ENCODE data around the gene FAM174C. TPM values are rescaled to one million over a fixed set of nuclear protein-coding genes. Genes with fewer than 3 reads are reported as not detected.

FAM174C gene
- total and polyA plus RNA-seq, 7 donors: 9.0 to 88.8 (median 18.1) TPM

- H3K36me3 ChIP-seq (ENCODE audit: insufficient read depth in 1 of 2, low read depth in 1 of 2): peaks cover 13 to 53% of the 10 kb centered on the region in 2 donors
- ATAC-seq (no peak), DNase-seq (no peak)
- H3K4me3 ChIP-seq: no peak overlapping the region
- no peaks in the 10 kb centered on the region for H3K9me3 ChIP-seq
- WGBS, 3 donors: 78 to 87% (median 78%) methylated on average over 41 to 46 of the region's 46 CpGs
- peaks cover 67% of the 10 kb centered on the region for H3K4me1 ChIP-seq
- TF ChIP-seq, protein P1, sequence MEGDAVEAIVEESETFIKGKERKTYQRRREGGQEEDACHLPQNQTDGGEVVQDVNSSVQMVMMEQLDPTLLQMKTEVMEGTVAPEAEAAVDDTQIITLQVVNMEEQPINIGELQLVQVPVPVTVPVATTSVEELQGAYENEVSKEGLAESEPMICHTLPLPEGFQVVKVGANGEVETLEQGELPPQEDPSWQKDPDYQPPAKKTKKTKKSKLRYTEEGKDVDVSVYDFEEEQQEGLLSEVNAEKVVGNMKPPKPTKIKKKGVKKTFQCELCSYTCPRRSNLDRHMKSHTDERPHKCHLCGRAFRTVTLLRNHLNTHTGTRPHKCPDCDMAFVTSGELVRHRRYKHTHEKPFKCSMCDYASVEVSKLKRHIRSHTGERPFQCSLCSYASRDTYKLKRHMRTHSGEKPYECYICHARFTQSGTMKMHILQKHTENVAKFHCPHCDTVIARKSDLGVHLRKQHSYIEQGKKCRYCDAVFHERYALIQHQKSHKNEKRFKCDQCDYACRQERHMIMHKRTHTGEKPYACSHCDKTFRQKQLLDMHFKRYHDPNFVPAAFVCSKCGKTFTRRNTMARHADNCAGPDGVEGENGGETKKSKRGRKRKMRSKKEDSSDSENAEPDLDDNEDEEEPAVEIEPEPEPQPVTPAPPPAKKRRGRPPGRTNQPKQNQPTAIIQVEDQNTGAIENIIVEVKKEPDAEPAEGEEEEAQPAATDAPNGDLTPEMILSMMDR (IDR thresholded peaks at IDR 0.05): no peak
- no peaks in the 10 kb centered on the region for H3K27me3 ChIP-seq (ENCODE audit: insufficient read depth in 3 of 3, low read length in 2 of 3)
- intact Hi-C loops (cut with DNase I): no loop called here
- peak overlapping the region; percentile 85 for H3K27ac ChIP-seq
These were observed 18.5 kb upstream of the FAM174C start for GRCh38 chr19:1256646-1257474.

- no peak for DNase-seq
- peaks cover 13 to 52% of the 10 kb centered on the region in 2 donors for H3K36me3 ChIP-seq (ENCODE audit: insufficient read depth in 1 of 2, low read depth in 1 of 2)
- H3K9me3 ChIP-seq: no peaks in the 10 kb centered on the region
- intact Hi-C loops (cut with DNase I): no loop called here
- H3K27me3 ChIP-seq (ENCODE audit: insufficient read depth in 3 of 3, low read length in 2 of 3): no peaks in the 10 kb centered on the region
- TF ChIP-seq, protein P1 (IDR thresholded peaks at IDR 0.05): no peak
- no peak overlapping the region for H3K4me3 ChIP-seq
- H3K4me1 ChIP-seq: peaks cover 69% of the 10 kb centered on the region
- H3K27ac ChIP-seq: peak overlapping the region; percentile 85
- ATAC-seq: no peak
- WGBS, 3 donors: 60 to 68% (median 61%) methylated on average over 23 of the region's 23 CpGs
These were observed 17.7 kb upstream of the FAM174C start for GRCh38 chr19:1257475-1258162.

GRCh38 chr19:1258163-1258492 is 17.2 kb upstream of the FAM174C start:
- DNase-seq (no peak), ATAC-seq (no peak)
- 64 to 75% (median 74%) methylated on average over 8 of the region's 8 CpGs for WGBS, 3 donors
- Histone ChIP-seq H3K4me3 (no peak overlapping the region), H3K36me3 (ENCODE audit: insufficient read depth in 1 of 2, low read depth in 1 of 2) (peaks cover 13 to 52% of the 10 kb centered on the region in 2 donors), H3K4me1 (peaks cover 69% of the 10 kb centered on the region), H3K27ac (peak overlapping the region; percentile 85), H3K27me3 (ENCODE audit: insufficient read depth in 3 of 3, low read length in 2 of 3) (no peaks in the 10 kb centered on the region), H3K9me3 (no peaks in the 10 kb centered on the region)
- intact Hi-C loops (cut with DNase I): no loop called here
- TF ChIP-seq, protein P1 (IDR thresholded peaks at IDR 0.05): no peak

- no peak for ATAC-seq
- Histone ChIP-seq H3K36me3 (ENCODE audit: insufficient read depth in 1 of 2, low read depth in 1 of 2) (peaks cover 13 to 48% of the 10 kb centered on the region in 2 donors), H3K4me1 (peaks cover 63% of the 10 kb centered on the region), H3K4me3 (peak overlapping the region; percentile 37), H3K27me3 (ENCODE audit: insufficient read depth in 3 of 3, low read length in 2 of 3) (no peaks in the 10 kb centered on the region), H3K27ac (peak overlapping the region; percentile 85), H3K9me3 (no peaks in the 10 kb centered on the region)
- no peak for DNase-seq
- TF ChIP-seq, protein P1 (IDR thresholded peaks at IDR 0.05): no peak
- 32 to 43% (median 32%) methylated on average over 15 of the region's 15 CpGs for WGBS, 3 donors
- intact Hi-C loops (cut with DNase I): no loop called here
These were observed 16.6 kb upstream of the FAM174C start for GRCh38 chr19:1258707-1259205.
